Right lobe of liver (tissue), 4 donors: Measurements from ENCODE around the gene OMA1.

Source experiments
- CTCF ChIP-seq, 4 donors: fragments of 200-600 bp in 3 of 4; fragments of 450-650 bp in 1 of 4; IDR thresholded peaks; one replicate each; pipeline versions ENCODE4 v1.5.1 to v1.8.0; 2016 to 2022; ENCODE audit warnings: antibody characterized with exemption in 4 of 4, mild to moderate bottlenecking in 2 of 4
- POLR2A ChIP-seq: fragments of 450-650 bp; IDR thresholded peaks from one replicate; pipeline ENCODE4 v1.6.1; 2017; ENCODE audit warnings: antibody characterized with exemption, mild to moderate bottlenecking
- donor health status: DM: no; HTN: no; CAD: no.
- donor health status: DM: no; HTN: no; CAD: no.
- donor health status: DM: no; HTN: yes; CAD: no.

DNA sequence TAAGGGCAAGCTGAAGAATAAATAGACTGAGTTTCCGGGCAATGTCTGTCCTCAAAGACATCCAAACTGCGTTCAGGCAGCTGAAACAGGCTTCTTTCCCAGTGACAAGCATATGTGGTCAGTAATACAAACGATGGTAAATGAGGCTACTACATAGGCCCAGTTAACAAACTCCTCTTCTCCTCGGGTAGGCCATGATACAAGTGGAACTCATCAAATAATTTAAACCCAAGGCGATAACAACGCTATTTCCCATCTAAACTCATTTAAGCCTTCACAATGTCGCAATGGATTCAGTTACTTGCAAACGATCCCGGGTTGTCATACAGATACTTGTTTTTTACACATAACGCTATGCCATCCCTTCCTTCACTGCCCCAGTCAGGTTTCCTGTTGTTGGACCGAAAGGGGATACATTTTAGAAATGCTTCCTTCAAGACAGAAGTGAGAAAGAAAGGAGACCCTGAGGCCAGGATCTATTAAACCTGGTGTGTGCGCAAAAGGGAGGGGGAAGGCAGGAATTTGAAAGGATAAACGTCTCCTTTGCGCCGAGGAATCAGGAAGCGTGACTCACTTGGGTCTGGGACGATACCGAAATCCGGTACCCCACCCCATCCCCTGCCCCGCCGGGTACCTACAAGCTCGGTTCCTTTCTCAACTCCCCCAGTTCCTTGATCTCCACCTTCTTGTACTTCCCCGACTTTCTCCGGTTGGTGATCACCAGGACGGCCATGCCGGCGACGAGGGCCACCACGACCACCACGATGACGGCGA, 29.2 kb upstream of the OMA1 start:
- TF ChIP-seq CTCF (IDR thresholded peaks at IDR 0.05), result no peak
- TF ChIP-seq POLR2A, result no peak
